Measurements from ENCODE around the gene CDYL. TPM values are rescaled to one million over a fixed set of nuclear protein-coding genes. Genes with fewer than 3 reads are reported as not detected.

The CDYL gene
- total RNA-seq, 4 donors from 2014 or later: 32.1 to 61.4 (median 39.0) TPM

DNA sequence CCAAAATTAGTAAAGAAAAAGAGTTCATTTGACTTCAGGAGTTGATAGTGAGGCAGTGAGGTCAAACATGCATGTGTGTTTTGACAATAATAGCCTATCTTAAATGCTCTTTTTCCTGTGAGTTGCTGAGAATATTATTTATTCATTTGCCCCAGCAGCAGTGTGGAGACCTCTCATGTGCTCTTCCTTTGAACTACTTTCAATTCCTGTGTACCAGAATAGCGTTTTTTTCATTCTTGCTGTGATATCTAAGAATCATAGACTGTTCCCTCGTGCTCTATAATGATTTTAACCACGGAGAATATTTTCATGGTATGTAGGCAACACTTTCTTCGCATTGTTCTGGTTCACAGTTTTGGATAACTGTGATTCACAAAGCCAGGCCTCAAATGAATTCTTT, 5.2 kb downstream of the CDYL start:
- intact Hi-C loops (cut with DNase I; ENCODE audit: low total_unique reads): no loop called here
- no peak for DNase-seq (ENCODE audit: low spot score in 2 of 2)
- no peak overlapping the region for H3K4me3 ChIP-seq (ENCODE audit: low read depth, poor library complexity, severe bottlenecking)
- WGBS, 2 donors: 60 to 62% methylated on average over 4 of the region's 4 CpGs
- TF ChIP-seq, protein P1, sequence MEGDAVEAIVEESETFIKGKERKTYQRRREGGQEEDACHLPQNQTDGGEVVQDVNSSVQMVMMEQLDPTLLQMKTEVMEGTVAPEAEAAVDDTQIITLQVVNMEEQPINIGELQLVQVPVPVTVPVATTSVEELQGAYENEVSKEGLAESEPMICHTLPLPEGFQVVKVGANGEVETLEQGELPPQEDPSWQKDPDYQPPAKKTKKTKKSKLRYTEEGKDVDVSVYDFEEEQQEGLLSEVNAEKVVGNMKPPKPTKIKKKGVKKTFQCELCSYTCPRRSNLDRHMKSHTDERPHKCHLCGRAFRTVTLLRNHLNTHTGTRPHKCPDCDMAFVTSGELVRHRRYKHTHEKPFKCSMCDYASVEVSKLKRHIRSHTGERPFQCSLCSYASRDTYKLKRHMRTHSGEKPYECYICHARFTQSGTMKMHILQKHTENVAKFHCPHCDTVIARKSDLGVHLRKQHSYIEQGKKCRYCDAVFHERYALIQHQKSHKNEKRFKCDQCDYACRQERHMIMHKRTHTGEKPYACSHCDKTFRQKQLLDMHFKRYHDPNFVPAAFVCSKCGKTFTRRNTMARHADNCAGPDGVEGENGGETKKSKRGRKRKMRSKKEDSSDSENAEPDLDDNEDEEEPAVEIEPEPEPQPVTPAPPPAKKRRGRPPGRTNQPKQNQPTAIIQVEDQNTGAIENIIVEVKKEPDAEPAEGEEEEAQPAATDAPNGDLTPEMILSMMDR (IDR thresholded peaks at IDR 0.05): no peak
- TF ChIP-seq POLR2A (IDR thresholded peaks at IDR 0.05): no peak

DNA sequence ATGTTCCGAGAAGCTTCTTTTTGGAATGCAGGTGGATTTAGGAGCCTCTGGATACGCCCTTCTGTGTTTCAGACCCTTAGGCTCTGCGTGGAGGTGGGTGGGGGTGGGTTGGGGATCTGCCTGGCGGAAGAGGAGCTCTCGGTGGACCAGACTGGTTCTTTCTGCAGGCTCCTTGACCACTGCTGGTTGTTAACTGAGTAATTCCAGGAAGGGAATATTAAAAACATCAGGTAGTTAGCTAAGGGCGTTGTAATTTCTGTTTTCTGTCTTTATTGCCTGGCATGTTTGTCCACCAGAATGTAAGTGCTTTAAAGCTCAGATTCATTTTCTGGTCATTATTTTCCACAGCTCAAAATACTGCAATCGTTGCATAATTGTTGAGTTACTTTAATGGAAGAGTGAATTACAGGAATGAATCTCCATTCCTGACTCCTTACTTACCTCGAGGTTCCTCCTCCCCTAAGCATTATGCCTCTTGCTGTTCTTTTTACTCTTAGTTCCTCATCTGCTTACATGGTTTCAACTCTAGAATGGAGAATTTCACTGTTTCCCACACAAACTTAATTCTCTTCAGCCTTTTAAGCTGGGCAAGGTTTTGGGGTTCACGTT, 5.9 kb downstream of the CDYL start:
- WGBS, 2 donors: 77 to 82% methylated on average over 9 of the region's 9 CpGs
- TF ChIP-seq, protein P1 (IDR thresholded peaks at IDR 0.05): no peak
- no peak for TF ChIP-seq POLR2A (IDR thresholded peaks at IDR 0.05)
- DNase-seq (ENCODE audit: low spot score in 2 of 2): no peak
- no peak overlapping the region for H3K4me3 ChIP-seq (ENCODE audit: low read depth, poor library complexity, severe bottlenecking)
- intact Hi-C loops (cut with DNase I; ENCODE audit: low total_unique reads): no loop called here

DNA sequence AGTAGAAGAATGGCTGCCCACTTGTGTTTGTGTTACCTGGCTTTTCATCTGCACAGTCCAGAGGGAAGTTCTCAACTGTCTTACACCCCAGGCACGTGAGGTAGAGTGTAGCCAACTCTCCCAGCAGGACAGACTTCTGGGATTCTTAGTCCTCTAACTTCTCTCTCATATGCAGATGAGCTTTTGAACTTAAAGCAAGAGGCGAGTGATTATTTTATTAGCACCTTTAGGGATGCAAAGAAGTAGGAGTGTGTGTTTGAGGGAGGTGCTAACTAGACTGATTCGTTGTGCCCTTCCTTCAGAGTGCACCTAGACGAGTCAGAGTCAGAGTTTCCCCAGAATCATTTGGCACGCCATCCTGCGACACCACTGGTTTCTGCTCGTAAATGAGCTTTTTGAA, 10.8 kb downstream of the CDYL start:
- intact Hi-C loops (cut with DNase I; ENCODE audit: low total_unique reads): no loop called here
- WGBS, 2 donors: 77 to 79% methylated on average over 7 of the region's 7 CpGs
- TF ChIP-seq POLR2A (IDR thresholded peaks at IDR 0.05): no peak
- TF ChIP-seq, protein P1 (IDR thresholded peaks at IDR 0.05): no peak
- no peak overlapping the region for H3K4me3 ChIP-seq (ENCODE audit: low read depth, poor library complexity, severe bottlenecking)
- no peak for DNase-seq (ENCODE audit: low spot score in 2 of 2)

DNA sequence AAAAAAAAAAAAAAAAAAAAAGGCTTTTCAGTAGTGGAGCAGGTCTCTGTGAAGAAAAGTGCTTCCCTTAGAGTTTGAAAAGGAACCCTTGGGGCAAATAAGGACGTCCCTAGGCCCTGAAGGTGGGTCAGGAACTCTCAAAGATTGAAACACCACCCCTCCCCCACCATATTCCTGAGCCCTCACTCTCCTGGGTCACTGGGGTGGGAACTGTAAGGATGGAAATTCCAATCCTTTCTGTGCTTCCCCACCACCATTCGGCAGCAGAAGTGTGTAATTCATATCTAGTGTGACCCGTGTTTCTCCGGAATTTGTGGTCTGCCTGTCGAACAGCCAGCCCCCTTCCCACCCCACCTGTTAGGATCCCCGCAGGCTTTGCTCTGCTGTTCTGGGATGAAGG, 12.3 kb downstream of the CDYL start:
- 79 to 82% methylated on average over 6 of the region's 6 CpGs for WGBS, 2 donors

DNA sequence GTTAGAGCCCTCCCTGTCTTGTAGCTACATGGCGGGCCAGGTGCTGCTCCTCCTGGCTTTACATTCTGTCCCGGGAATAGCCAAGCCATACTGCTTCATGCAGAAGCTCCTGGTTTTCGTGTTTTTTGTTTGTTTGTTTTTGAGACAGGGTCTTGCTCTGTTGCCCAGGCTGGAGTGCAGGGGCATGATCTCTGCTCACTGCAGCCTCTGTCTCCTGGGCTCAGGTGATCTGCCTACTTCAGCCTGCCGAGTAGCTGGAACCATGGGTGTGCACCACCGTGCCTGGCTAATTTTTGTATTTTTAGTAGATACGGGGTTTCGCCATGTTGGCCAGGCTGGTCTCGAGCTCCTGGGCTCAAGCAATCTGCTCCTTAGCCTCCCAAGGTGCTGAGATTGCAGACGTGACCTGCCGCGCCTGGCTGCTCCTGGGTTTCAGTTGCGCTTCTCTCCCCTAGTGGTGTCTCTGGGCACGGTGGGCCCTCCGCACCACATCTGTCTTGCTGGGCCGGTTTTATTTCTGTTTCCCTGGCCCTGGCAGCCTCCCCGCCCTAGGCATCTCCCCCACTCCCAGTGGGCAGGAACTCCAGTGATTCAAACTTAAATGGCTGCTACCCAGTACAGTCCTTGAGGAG, 12.9 kb downstream of the CDYL start:
- no peak for DNase-seq (ENCODE audit: low spot score in 2 of 2)
- WGBS, 2 donors: 78 to 86% methylated on average over 16 of the region's 16 CpGs
- no peak overlapping the region for H3K4me3 ChIP-seq (ENCODE audit: low read depth, poor library complexity, severe bottlenecking)
- no peak for TF ChIP-seq POLR2A (IDR thresholded peaks at IDR 0.05)
- TF ChIP-seq, protein P1 (IDR thresholded peaks at IDR 0.05): no peak
- intact Hi-C loops (cut with DNase I; ENCODE audit: low total_unique reads): no loop called here

More for the DNA sequence above, 12.3 kb downstream of the CDYL start:
- TF ChIP-seq, protein P1 (IDR thresholded peaks at IDR 0.05): no peak
- no peak for TF ChIP-seq POLR2A (IDR thresholded peaks at IDR 0.05)
- no peak for DNase-seq (ENCODE audit: low spot score in 2 of 2)
- H3K4me3 ChIP-seq (ENCODE audit: low read depth, poor library complexity, severe bottlenecking): no peak overlapping the region
- intact Hi-C loops (cut with DNase I; ENCODE audit: low total_unique reads): no loop called here

All from lower leg skin (tissue), 4 donors.